HCT116 (cell line): ENCODE results near the gene NSRP1.

Source experiments
- EZH2phosphoT487 ChIP-seq: fragments of 200-600 bp; IDR thresholded peaks from 2 replicates; pipeline ENCODE4 v1.6.1; 2018; ENCODE audit warnings: antibody characterized with exemption, borderline replicate concordance
- JUND ChIP-seq: IDR thresholded peaks from 2 replicates; pipeline ENCODE4 v1.6.1; 2012
- POLR2A ChIP-seq: IDR thresholded peaks from 2 replicates; pipeline ENCODE4 v1.7.0; 2011; ENCODE audit warnings: borderline replicate concordance; ENCODE audit not compliant: insufficient read depth, insufficient read length; ENCODE audit errors: extremely low read depth
- POLR2AphosphoS5 ChIP-seq: IDR thresholded peaks from 2 replicates; pipeline ENCODE4 v1.6.1; 2011; ENCODE audit warnings: mild to moderate bottlenecking, low read depth, low read length, moderate library complexity
- ZNF274 ChIP-seq: fragments of 200-500 bp; sonication (Bioruptor generic); IDR thresholded peaks from 2 replicates; pipeline ENCODE4 v1.6.1; 2014; ENCODE audit warnings: mild to moderate bottlenecking, low read depth, low read length, inconsistent platforms
- TF ChIP-seq, protein P1 (sequence below), 3 experiments: fragments of 200-600 bp in 1 of 3; sonication (generic) in 1 of 3; IDR thresholded peaks in 2 of 3; conservative IDR thresholded peaks in 1 of 3; 2 replicates each; pipeline ENCODE4 v1.5.1; 2012 to 2017; ENCODE audit warnings: low read depth in 2 of 3, low read length in 2 of 3, antibody characterized with exemption in 1 of 3, borderline replicate concordance in 1 of 3, control low read depth in 1 of 3, mild to moderate bottlenecking in 1 of 3, mixed read lengths in 1 of 3, mixed run types in 1 of 3, moderate library complexity in 1 of 3; ENCODE audit not compliant: insufficient read depth in 1 of 3
- TF ChIP-seq, protein P2 (sequence below): IDR thresholded peaks from 2 replicates; pipeline ENCODE4 v1.6.1; 2012

- TF ChIP-seq, protein P1, sequence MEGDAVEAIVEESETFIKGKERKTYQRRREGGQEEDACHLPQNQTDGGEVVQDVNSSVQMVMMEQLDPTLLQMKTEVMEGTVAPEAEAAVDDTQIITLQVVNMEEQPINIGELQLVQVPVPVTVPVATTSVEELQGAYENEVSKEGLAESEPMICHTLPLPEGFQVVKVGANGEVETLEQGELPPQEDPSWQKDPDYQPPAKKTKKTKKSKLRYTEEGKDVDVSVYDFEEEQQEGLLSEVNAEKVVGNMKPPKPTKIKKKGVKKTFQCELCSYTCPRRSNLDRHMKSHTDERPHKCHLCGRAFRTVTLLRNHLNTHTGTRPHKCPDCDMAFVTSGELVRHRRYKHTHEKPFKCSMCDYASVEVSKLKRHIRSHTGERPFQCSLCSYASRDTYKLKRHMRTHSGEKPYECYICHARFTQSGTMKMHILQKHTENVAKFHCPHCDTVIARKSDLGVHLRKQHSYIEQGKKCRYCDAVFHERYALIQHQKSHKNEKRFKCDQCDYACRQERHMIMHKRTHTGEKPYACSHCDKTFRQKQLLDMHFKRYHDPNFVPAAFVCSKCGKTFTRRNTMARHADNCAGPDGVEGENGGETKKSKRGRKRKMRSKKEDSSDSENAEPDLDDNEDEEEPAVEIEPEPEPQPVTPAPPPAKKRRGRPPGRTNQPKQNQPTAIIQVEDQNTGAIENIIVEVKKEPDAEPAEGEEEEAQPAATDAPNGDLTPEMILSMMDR (IDR thresholded peaks at IDR 0.05 in 2 of 3, conservative IDR thresholded peaks at IDR 0.05 in 1 of 3; ENCODE audit: borderline replicate concordance in 1 of 3, insufficient read depth in 1 of 3, low read depth in 2 of 3, low read length in 2 of 3): no peak
- TF ChIP-seq EZH2phosphoT487 (no peak), JUND (no peak), POLR2AphosphoS5 (no peak), POLR2A (no peak), ZNF274 (no peak)
- TF ChIP-seq, protein P2, sequence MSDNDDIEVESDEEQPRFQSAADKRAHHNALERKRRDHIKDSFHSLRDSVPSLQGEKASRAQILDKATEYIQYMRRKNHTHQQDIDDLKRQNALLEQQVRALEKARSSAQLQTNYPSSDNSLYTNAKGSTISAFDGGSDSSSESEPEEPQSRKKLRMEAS: no peak
Measured at GRCh38 chr17:30228011-30228410, 111.4 kb downstream of the NSRP1 start.
